CD14-positive monocyte (primary cell): ENCODE measurements around the gene NTN5. TPM values are rescaled to one million over a fixed set of nuclear protein-coding genes. Genes with fewer than 3 reads are reported as not detected.

Experiments
- DNase-seq, 3 donors: peaks; one replicate each; pipeline ENCODE4 v3.0.0-alpha.2; 2011 to 2022
- H2AFZ ChIP-seq: 2 replicates; pipeline ENCODE4 v1.6.0; 2012; ENCODE audit warnings: mild to moderate bottlenecking, low read depth, low read length, inconsistent platforms; ENCODE audit not compliant: insufficient read depth, poor library complexity, severe bottlenecking
- H3K27ac ChIP-seq, 2 donors: 1 replicate in 1 of 2; 2 replicates in 1 of 2; pipeline ENCODE4 v1.5.1; 2012 to 2013; ENCODE audit warnings: low read length in 2 of 2, control low read depth in 1 of 2, inconsistent platforms in 1 of 2, low read depth in 1 of 2, mild to moderate bottlenecking in 1 of 2
- H3K27me3 ChIP-seq, 2 donors: one replicate each; pipeline versions ENCODE4 v1.6.0 to v1.6.1; 2011 to 2013; ENCODE audit warnings: low read length in 2 of 2; ENCODE audit not compliant: control insufficient read depth in 2 of 2, insufficient read depth in 2 of 2
- H3K36me3 ChIP-seq, 2 donors: replicated peaks in 1 of 2; 1 replicate in 1 of 2; 2 replicates in 1 of 2; pipeline versions ENCODE4 v1.5.1 to v1.6.1; 2012 to 2013; ENCODE audit warnings: low read length in 2 of 2, control low read depth in 1 of 2, inconsistent platforms in 1 of 2, mild to moderate bottlenecking in 1 of 2; ENCODE audit not compliant: insufficient read depth in 2 of 2, control insufficient read depth in 1 of 2
- H3K4me1 ChIP-seq, 2 donors: 1 replicate in 1 of 2; 2 replicates in 1 of 2; pipeline versions ENCODE4 v1.5.1 to v1.6.1; 2012 to 2013; ENCODE audit warnings: low read length in 2 of 2, control low read depth in 1 of 2, inconsistent platforms in 1 of 2, mild to moderate bottlenecking in 1 of 2, moderate library complexity in 1 of 2; ENCODE audit not compliant: insufficient read depth in 2 of 2, control insufficient read depth in 1 of 2
- H3K4me2 ChIP-seq: replicated peaks from 2 replicates; pipeline ENCODE3; 2012; ENCODE audit warnings: low read length, moderate library complexity, mild to moderate bottlenecking; ENCODE audit not compliant: poor library complexity, severe bottlenecking; ENCODE audit errors: extremely low read depth
- H3K4me3 ChIP-seq, 3 experiments: fragments of 200-600 bp in 1 of 3; sonication (generic) in 1 of 3; replicated peaks in 1 of 3; 1 replicate in 2 of 3; 2 replicates in 1 of 3; pipeline ENCODE4 v1.5.1; 2011 to 2013; ENCODE audit warnings: low read length in 3 of 3, mild to moderate bottlenecking in 3 of 3, control low read depth in 2 of 3, low read depth in 2 of 3, inconsistent platforms in 1 of 3, moderate library complexity in 1 of 3
- H3K79me2 ChIP-seq: 2 replicates; pipeline ENCODE4 v1.6.0; 2012; ENCODE audit warnings: mild to moderate bottlenecking, control low read depth, inconsistent platforms, low read length, moderate library complexity; ENCODE audit not compliant: insufficient read depth
- H3K9ac ChIP-seq: 2 replicates; pipeline ENCODE4 v1.6.0; 2017; ENCODE audit warnings: low read length, mild to moderate bottlenecking; ENCODE audit not compliant: insufficient read depth, poor library complexity, severe bottlenecking
- H3K9me3 ChIP-seq, 2 donors: replicated peaks in 1 of 2; 1 replicate in 1 of 2; 2 replicates in 1 of 2; pipeline versions ENCODE4 v1.5.1 to v1.6.1; 2012 to 2013; ENCODE audit warnings: low read length in 2 of 2, control low read depth in 1 of 2; ENCODE audit not compliant: control insufficient read depth in 1 of 2, insufficient read depth in 1 of 2
- H4K20me1 ChIP-seq: 2 replicates; pipeline ENCODE4 v1.6.0; 2012; ENCODE audit warnings: mild to moderate bottlenecking, low read length, control low read depth, moderate library complexity; ENCODE audit not compliant: insufficient read depth
- H3K27ac Mint-ChIP-seq, 7 donors: one replicate each; pipeline ENCODE4 v1.8.0; 2020; ENCODE audit warnings: mild to moderate bottlenecking in 7 of 7, mixed read lengths in 7 of 7, moderate library complexity in 6 of 7, inconsistent platforms in 2 of 7
- H3K27me3 Mint-ChIP-seq, 3 donors: one replicate each; pipeline ENCODE4 v1.8.0; 2021 to 2022; ENCODE audit warnings: low read depth in 3 of 3, mild to moderate bottlenecking in 3 of 3, mixed read lengths in 3 of 3, moderate library complexity in 3 of 3, inconsistent platforms in 1 of 3
- H3K36me3 Mint-ChIP-seq, 2 donors: one replicate each; pipeline ENCODE4 v1.8.0; 2020; ENCODE audit warnings: mixed read lengths in 2 of 2, inconsistent platforms in 1 of 2, mild to moderate bottlenecking in 1 of 2
- H3K4me1 Mint-ChIP-seq: one replicate; pipeline ENCODE4 v1.8.0; 2020; ENCODE audit warnings: mild to moderate bottlenecking, mixed read lengths
- H3K4me3 Mint-ChIP-seq, 2 donors: one replicate each; pipeline ENCODE4 v1.8.0; 2020; ENCODE audit warnings: mild to moderate bottlenecking in 2 of 2, mixed read lengths in 2 of 2, moderate library complexity in 1 of 2
- H3K9me3 Mint-ChIP-seq, 7 donors: one replicate each; pipeline ENCODE4 v1.8.0; 2020 to 2022; ENCODE audit warnings: mixed read lengths in 7 of 7, mild to moderate bottlenecking in 6 of 7, moderate library complexity in 6 of 7, inconsistent platforms in 2 of 7
- CTCF ChIP-seq: fragments of 200-600 bp; IDR thresholded peaks from one replicate; pipeline ENCODE4 v1.8.0; 2022; ENCODE audit warnings: antibody characterized with exemption, mild to moderate bottlenecking
- WGBS: methylation state at CpG from one replicate; pipeline ENCODE4 v1.1.5; 2013; ENCODE audit warnings: missing lambda C conversion rate; ENCODE audit not compliant: insufficient coverage; 5-methylcytosine and 5-hydroxymethylcytosine counted together
- intact Hi-C, 2 donors: fragments of 100-400 bp; cut with micrococcal nuclease; formaldehyde crosslinking; loops; one replicate each; pipeline versions ENCODE4 v1.15.0 to v1.15.1; 2023
- polyA plus RNA-seq, 3 donors: library from polyadenylated mRNA; depleted of rRNA in 1 of 3; unstranded in 2 of 3; stranded (reverse) in 1 of 3; fragments of 300-500 nt in 2 of 3; fragments of >200 nt in 1 of 3; fragmentation: Illumina TruSeq in 2 of 3; gene quantifications; 1 replicate in 2 of 3; 2 replicates in 1 of 3; pipeline ENCODE4 v1.2.3, GENCODE V29; 2012 to 2021

The NTN5 gene
- polyA plus RNA-seq, 3 donors: 0.44 TPM; not detected in 2

- 69% methylated on average over 11 of the region's 16 CpGs for WGBS
- no peak overlapping the region for H3K4me3 Mint-ChIP-seq
- H2AFZ ChIP-seq: no peak overlapping the region
Observed at GRCh38 chr19:48656840-48657474, 15.9 kb downstream of the NTN5 start.

More at GRCh38 chr19:48656840-48657474, 15.9 kb downstream of the NTN5 start:
- no peak overlapping the region for H3K27ac ChIP-seq
- no peak for TF ChIP-seq CTCF
- no peak overlapping the region for H3K9ac ChIP-seq
- peaks cover 24 to 28% of the 10 kb centered on the region in 2 donors for H3K4me1 ChIP-seq
- DNase-seq: no peak
- no peaks in the 10 kb centered on the region for H4K20me1 ChIP-seq
- peaks cover 0 to 3% (median 0%) of the 10 kb centered on the region in 7 donors for H3K9me3 Mint-ChIP-seq
- peaks cover 5 to 8% (median 7%) of the 10 kb centered on the region in 3 donors for H3K27me3 Mint-ChIP-seq
- no peaks in the 10 kb centered on the region for H3K36me3 ChIP-seq
- peak overlapping the region in 1 of 7 donors; percentile 70 for H3K27ac Mint-ChIP-seq
- H3K4me3 ChIP-seq: no peak overlapping the region
- H3K4me2 ChIP-seq: no peak overlapping the region
- H3K36me3 Mint-ChIP-seq: no peaks in the 10 kb centered on the region
- H3K4me1 Mint-ChIP-seq: peaks cover 23% of the 10 kb centered on the region
- H3K27me3 ChIP-seq: no peaks in the 10 kb centered on the region
- intact Hi-C loops: no loop called here
- no peaks in the 10 kb centered on the region for H3K9me3 ChIP-seq
- no peaks in the 10 kb centered on the region for H3K79me2 ChIP-seq
